ENCODE results near the gene KCNJ6.

The KCNJ6 gene

GRCh38 chr21:37863842-37864241, 52.4 kb downstream of the KCNJ6 start:
- DNase-seq (ENCODE audit: low read depth): no peak

- no peak for DNase-seq (ENCODE audit: low read depth)
Observed at GRCh38 chr21:37862536-37862935, 53.7 kb downstream of the KCNJ6 start.

- no peak for DNase-seq (ENCODE audit: low read depth)
Observed at GRCh38 chr21:37861561-37861960, 54.7 kb downstream of the KCNJ6 start.

- no peak for DNase-seq (ENCODE audit: low read depth)
Observed at GRCh38 chr21:37860416-37860815, 55.8 kb downstream of the KCNJ6 start.

- DNase-seq (ENCODE audit: low read depth): no peak
Observed at GRCh38 chr21:37855647-37856625, 60.3 kb downstream of the KCNJ6 start.

GRCh38 chr21:37855271-37855646, 61.0 kb downstream of the KCNJ6 start:
- no peak for DNase-seq (ENCODE audit: low read depth)

GRCh38 chr21:37849506-37850102, 66.7 kb downstream of the KCNJ6 start:
- peak; percentile 89 for DNase-seq (ENCODE audit: low read depth)

- DNase-seq (ENCODE audit: low read depth): no peak
Observed at GRCh38 chr21:37848721-37849490, 67.4 kb downstream of the KCNJ6 start.

GRCh38 chr21:37845535-37845934, 70.7 kb downstream of the KCNJ6 start:
- DNase-seq (ENCODE audit: low read depth): no peak

- DNase-seq (ENCODE audit: low read depth): no peak
Observed at GRCh38 chr21:37843191-37843590, 73.1 kb downstream of the KCNJ6 start.

- DNase-seq (ENCODE audit: low read depth): no peak
Observed at GRCh38 chr21:37842163-37842919, 73.9 kb downstream of the KCNJ6 start.

GRCh38 chr21:37837381-37837780, 78.9 kb downstream of the KCNJ6 start:
- no peak for DNase-seq (ENCODE audit: low read depth)

- no peak for DNase-seq (ENCODE audit: low read depth)
Observed at GRCh38 chr21:37835481-37835880, 80.8 kb downstream of the KCNJ6 start.

- DNase-seq (ENCODE audit: low read depth): no peak
Observed at GRCh38 chr21:37833301-37833700, 83.0 kb downstream of the KCNJ6 start.

- no peak for DNase-seq (ENCODE audit: low read depth)
Observed at GRCh38 chr21:37829447-37829846, 86.8 kb downstream of the KCNJ6 start.

GRCh38 chr21:37828991-37829390, 87.3 kb downstream of the KCNJ6 start:
- DNase-seq (ENCODE audit: low read depth): no peak

- DNase-seq (ENCODE audit: low read depth): no peak
Observed at GRCh38 chr21:37828556-37828955, 87.7 kb downstream of the KCNJ6 start.

- DNase-seq (ENCODE audit: low read depth): no peak
Observed at GRCh38 chr21:37827913-37828312, 88.3 kb downstream of the KCNJ6 start.

- DNase-seq (ENCODE audit: low read depth): no peak
Observed at GRCh38 chr21:37821786-37822450, 94.3 kb downstream of the KCNJ6 start.

GRCh38 chr21:37821092-37821491, 95.2 kb downstream of the KCNJ6 start:
- DNase-seq (ENCODE audit: low read depth): no peak

- no peak for DNase-seq (ENCODE audit: low read depth)
Observed at GRCh38 chr21:37819372-37819771, 96.9 kb downstream of the KCNJ6 start.
